NCI-H2196 treated with DMSO at 0.1 percent for 48 hours (cell line): ENCODE results near the gene LBH.

Experiments used
- DNase-seq: peaks from one replicate; lab custom pipeline; 2025; ENCODE audit not compliant: unreplicated experiment; lab: John Stamatoyannopoulos, UW

LBH gene

DNA sequence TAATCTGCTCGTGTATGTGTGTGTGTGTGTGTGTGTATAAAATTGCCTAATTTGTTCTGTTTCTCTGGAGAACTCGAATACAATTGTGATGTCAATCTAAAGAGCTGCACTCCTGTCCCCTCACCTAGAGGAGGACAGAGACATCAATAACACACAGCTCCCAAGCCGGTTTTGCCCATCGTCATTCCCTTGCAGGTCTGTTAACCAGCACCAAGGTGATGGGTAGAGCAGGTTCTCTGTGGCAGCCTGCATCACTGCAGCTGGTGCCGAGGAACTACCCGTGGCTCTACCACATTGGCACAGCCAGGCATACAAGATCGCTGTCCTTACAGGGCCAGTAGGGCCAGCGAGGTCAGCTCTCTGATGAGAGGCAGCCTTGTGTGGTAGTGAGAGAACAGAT lies 41.0 kb downstream of the LBH start:
- no peak for DNase-seq

DNA sequence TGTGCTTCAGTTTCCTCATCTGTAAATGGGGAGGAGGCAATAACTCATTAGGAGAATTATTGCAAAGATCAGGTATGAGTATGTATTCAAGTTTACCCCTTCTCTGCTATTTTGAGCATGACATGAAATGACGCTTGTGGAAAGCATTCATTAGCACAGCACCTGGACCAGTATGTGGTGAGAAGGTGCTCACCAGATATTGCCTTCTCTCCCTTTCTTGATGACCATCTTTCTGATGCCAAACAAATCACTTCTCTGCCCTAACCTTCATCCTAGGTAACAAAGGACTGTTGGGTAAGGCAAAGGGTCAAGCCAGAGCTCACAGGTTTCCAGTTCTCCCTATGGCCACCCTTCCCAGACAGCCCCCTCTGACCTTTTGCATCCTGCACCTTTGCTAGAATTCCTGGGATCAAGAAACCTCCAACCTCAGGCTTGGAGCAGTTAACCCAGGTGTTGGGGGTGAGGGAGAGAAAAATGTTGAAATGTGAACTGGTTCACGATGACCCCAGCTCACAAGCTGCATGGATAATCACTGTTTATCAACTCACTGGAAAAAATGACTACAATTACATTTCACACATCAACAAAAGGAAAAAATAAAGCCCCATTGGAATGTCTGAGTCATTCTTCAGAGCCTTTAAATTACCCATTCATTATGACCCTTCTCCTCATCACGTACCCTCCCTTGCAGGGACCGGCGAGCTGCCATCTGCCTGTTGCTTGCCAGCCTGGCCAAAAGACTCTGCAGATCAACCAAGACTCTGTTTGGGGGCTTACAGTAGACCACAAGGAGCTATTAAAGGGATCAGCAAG lies 41.6 kb downstream of the LBH start:
- no peak for DNase-seq

DNA sequence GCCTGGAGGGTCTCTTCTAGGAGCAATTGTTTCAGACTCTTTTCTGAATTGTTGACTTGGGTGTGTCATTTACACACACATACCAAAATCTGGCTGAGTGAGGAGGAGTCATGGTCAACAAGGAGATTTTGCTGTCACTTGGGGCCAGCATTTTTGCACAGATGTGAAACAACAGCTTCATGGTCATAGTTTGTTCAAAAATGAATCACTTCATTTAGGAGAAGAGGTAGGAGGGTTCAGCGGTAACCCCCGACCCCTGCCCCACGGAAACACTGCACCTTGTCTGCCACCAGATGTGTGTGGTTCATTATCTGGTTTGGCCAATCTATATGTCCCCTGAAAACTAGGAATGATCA lies 42.2 kb downstream of the LBH start:
- DNase-seq, result no peak

DNA sequence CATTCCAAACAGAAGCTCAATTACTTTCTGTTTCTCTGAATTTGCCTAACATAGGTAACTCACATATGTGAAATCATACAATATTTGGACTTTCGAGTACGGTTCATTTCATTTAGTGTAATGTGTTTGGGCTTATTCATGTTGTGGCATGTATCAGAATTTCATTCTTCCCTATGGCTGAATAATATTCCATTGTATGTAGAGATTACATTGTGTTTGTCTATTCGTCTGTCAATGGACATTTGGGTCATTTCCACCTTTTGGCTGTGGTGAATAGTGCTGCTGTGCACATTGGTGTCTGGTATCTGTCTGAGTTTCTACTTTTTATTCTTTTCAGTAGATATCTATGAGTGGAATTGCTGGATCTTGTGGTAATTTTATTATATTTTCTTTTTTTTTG lies 43.9 kb downstream of the LBH start:
- DNase-seq, result no peak

DNA sequence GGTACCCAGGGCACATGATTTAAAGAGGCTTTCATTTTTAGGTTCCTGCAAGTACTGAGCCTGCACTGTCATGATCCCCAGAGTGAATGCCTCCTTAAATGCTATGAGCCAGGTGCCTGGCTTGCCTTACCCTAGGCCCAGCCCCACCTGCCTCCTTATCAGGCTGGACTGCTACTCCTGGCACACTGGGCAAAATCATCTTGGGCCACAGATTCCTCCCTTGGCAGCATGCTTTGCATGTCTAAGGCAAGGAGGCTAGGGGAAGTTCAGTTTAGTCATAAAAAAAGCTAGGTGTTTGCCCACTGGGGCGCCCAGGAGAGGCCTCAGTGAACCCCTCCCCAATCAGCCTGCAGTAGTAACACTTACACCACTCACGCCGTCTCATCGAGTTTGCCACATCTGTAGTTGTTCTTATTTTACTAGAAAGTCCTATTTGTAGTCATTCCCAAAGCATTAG lies 45.1 kb downstream of the LBH start:
- no peak for DNase-seq

DNA sequence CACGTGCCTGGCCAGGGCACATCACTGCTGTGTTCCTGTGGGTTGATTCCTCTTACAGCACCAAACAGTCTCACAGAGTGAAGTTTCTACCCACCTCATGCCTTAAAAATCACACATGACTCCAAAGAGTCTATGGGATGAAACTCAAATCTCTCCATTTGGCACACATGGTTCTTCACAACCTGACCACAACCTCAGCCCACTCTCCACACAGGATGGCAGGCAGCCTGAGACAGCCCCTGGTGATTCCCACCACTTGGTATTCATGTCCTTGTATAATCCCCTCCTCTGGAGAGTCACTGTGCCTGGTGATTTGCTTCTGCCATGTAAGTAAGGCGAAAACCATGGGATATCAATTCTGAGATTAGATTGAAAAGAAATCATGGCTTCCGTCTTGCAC lies 46.2 kb downstream of the LBH start:
- no peak for DNase-seq

DNA sequence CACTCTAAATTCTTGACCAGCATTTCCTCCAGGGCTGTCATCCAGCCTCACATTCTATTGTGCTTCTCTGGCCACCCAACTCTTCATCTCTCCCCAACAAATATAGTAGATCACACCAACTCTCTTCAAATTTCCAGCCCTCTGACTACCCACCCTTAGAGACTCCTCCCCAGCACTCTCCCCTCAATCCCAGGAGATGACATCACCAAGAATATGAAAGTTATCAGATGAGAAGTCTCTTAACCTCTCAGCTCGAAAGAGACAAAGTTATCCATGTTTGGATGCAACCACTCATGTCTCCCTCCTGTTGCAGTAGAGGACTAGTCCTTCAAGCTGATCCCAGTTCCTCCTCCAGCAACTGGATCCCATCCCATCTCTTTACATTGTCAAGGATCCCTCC lies 47.1 kb downstream of the LBH start:
- no peak for DNase-seq

DNA sequence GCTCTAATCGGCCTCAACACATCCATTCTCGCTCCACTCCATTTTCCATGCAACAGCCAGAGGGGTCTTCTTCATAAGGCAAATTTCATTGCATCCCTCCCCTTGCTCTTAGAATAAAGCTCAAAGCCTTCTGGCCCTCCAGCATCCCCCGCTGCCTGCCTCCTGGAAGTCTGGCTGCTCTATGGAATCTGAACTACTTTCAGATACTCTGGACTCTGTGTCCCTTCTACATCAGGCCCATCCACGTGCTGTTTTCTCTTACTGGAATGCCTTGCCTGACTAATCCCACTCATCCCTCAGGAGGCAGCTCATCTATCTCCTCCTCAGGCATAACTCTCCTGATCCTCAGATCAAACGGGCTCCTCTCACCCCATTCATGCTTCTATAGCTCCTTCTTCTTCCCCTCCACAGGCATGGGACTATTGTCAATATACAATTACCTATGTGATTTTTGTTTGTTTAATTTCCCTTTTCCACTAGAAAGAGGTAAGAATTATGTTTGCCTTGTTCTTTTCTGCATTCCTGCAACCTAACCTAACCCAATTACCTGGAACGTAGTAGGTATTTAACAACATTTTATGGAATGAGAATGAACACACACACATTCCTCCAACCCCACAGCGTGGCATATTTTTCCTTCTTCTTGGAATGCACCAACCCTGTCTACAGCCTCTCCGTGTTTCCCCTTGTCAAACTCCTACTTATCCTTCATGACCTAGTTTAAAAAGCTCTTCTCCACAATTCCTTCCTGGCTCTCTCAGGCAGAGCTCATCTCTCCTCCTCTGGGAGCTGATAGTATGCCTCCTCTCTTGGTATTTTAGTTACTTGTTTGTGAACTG lies 49.5 kb downstream of the LBH start:
- DNase-seq, result no peak

DNA sequence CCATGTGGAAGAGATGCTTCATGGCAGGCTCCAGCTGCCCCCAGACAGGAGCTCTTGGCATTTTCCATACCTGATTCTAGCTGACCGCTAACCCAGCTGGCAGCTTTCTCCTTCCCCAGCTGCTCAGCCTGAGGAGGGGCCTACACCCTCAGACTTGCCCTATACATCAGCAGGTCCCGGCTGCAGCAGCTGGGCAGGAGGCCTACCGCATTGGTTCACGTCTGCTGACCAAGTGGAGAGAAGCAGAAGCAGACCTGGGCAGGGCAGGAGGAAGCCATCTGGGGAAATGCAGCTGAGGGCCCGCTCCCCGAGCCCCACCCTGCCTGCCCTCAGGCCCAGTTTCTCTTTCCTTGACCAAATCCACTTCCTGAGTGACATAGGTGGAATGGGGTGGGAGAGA lies 50.7 kb downstream of the LBH start:
- DNase-seq, result no peak

DNA sequence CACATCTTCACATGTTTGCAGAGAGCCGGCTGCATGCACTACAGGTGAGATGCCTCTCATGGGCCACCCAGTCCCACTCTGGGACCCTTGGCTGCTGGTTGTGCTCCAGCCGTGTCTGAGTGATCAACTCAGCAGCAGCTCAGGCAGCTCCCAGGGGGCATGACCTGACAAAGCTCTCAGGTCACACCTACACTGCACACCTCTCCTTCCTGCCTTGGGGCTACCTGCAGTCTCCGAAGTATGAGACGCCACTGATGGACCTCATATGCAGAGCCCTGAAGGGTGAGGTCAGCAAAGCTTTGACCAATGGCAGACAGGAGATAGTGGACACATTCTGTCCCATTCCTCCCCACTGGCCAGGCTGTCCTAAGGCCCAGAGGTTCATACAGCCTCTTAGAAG lies 51.4 kb downstream of the LBH start:
- DNase-seq, result no peak

DNA sequence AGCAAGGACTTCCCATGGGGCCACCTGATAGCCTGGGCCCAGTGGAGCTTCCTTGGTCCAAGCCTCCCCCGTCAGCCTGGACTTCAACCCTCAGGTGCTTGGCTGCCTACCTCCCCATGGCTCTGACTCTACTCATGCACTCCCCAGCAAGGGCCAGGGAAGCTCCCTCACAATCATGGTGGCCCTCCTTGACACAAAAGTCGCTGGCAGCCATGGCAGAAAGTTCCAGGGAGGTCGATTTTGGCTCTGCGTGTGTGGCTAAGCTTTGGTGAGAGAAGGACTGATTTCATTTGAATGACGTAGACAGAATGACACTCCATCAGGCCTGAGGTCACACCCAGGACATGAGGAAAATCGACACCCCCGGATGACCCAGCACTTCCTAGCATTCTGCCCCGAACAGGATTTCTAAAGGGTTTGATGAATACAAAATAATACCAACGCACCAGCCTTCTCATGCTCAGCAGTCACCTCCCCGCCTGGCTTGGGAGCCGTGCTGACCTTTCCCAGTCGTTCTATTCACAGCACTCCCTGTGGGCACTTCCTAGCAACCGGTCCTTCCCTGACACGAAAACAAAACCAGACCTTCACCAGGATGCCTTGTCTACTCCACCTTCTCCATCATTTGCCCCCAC lies 52.7 kb downstream of the LBH start:
- DNase-seq, result no peak

DNA sequence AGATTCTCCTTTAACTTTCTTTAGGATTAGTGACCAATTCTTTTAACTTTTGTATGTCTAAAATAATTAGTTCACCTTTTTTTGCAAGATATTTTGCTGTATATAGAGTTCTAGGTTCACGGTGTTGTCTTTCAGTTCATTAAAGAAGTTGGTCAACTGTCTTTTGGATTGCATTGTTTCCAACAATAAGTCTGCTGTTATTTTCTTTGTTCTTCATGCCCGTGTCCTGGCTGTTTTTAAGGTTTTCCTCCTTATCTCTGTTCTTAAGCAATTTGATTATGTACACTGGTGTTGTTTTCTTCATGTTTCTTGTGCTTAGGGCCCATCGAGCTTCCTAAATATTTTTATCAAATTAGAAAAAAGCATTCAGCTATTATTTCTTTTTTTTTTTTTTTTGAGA lies 54.4 kb downstream of the LBH start:
- DNase-seq, result no peak

DNA sequence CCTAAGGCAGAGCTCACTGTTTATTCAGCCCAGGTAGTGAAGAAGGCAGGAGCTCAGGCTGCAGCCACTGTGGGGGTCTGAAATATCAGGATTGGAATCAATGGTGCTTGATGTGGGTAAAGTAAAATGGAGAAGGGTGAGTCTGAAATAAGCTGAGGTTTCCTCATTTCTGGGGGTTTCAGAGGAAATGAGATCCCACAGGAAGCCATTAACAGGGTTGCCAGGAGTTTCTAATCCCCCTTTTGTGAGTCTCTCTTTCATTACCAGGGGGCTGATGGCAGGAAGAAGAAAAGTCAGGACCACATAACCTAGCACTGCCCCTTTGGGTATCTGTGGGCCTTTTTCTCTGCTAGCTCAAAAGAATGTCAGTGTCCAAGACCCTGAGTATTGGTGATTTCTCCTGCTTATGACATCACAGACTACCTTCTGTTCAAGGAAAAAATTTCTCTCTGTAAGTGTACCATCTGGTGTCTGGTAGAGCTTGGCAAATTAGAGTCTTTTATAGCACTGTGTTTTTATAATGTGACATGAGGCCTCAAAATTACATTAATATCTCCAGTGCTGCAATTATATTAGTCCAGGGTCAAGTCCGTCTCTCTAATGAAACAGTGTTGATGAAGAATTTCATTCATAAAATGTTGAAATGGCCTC lies 56.0 kb downstream of the LBH start:
- no peak for DNase-seq

DNA sequence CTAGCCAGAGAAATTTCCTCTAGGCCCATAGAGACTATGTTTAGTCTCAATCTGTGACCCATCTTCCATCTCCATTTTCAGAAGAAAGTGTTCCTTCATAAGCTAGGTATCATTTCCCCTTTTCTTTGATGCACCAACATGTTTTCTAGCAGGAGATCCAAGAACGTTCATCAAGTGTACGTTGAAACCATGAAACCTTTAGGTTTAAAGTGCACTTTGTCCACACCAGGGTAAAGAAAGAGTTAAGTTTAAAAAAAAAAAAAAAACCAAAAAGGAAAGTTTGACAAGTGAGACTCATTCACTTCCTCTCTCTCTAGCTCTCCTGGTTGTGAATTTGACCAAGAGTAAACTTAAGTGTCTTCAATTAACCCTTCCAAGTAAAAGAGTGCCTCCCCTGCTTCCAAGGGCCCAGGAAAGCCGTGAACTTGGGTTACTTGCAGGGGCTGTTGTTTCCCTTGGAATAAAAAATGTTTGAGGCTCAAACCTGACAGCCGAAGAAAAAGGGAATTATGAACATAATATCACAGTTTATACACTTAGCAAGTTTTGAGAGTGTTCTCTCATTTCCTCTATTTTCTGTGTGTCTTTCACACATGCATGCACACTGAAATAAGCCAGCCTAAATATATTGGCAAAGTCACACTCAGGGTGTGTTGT lies 56.7 kb downstream of the LBH start:
- DNase-seq, result no peak

DNA sequence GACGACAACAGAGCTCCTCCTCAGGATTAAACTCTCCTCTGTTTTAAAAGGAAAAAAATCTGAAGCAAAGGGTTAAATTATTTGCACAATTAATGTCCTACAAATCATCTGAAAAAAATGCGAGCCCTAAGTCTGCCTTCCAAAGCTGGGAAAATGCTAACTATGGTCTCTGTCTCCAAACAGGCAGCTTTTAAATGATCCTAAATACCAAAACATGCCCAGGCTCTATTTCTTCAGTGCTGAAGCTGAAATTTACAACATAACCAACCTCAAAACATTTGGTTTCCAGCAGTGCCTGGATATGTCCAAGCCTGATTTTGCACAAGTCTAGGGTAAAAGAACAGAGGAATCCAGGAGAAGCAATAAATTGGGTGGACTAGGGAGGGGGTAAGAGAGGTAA lies 57.2 kb downstream of the LBH start:
- DNase-seq, result no peak

DNA sequence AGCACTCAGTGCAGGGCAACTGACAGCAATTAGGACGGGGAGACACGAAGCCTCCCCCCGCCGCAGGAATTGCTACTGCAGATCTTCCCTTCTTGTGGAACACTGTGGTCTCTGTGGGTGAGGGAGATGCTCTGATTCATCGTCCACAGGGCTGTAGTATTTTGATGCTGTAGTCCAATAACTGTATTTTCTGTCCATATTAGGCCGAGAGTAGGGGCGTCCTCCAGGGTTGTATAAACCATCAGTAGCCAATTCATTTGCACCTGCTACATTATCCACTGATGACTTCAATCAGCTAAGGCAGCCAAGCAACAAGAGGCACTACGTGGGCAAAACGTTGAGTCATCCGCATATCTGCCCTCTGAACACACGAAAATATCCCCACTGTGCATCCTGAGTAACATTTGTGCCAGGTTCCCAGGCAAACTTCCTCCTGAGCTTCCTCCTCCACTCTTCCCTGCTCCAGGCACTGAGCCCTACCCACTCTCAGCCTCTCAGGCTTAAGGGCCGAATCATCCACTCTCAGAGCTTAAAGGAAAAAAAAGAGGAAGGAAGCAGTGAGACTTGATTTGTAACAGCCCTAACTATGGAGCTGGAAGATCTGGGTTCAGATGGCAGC lies 62.1 kb downstream of the LBH start:
- no peak for DNase-seq

DNA sequence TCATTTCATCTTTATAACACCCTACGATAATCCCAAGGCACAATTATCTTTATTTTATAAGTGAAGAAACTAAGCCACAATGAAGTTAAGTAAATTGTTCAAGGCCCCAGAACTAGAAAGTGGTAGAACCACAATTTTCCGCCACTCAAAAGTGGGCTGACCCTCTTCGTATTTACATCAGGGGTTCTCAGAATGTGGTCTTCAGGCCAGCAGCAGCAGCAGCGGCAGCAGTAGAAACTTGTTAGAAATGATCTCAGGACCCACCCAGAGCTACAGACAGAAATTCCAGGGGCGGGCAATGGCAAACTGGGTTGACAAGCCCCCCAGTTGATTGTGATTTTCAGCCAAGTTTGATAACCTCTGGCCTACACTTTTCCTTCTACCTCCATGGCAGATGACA lies 62.8 kb downstream of the LBH start:
- DNase-seq, result no peak

DNA sequence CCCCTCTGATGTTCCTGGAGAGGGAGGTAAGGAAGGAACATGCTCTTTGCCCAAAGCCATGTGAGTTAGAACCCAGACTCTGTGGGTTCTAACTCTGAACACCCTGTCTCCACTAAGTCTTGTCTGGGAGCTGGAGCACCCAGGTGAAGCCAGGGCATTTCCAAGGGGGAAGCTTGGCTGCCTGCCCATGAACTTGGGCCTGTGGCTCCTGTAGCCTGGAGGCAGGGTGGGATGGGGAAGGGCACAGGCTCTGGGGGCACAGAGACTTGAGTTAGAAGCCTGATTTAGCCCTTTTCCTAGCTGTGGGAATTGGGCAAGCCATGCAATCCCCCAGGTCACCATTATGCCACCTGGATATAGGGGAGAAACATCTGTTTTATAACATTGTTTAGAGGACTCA lies 65.2 kb downstream of the LBH start:
- no peak for DNase-seq

DNA sequence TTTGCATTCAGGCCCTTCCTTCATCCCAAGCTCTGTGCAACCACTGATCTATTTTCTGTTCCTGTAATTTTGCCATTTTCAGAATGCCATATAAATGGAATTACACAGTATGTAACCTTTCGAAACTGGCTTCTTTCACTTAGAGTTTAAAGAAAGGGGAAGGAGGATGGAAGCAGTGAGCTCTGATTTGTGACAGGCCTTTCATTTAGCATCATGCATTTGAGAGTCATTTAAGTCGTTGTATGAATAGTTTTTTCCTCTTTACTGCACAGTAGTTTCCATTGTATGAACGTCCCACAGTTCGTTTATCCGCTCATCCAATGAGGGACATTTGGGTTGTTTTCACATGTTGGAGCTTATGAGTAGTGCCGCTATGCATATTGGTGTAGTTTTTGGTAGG lies 67.0 kb downstream of the LBH start:
- no peak for DNase-seq

DNA sequence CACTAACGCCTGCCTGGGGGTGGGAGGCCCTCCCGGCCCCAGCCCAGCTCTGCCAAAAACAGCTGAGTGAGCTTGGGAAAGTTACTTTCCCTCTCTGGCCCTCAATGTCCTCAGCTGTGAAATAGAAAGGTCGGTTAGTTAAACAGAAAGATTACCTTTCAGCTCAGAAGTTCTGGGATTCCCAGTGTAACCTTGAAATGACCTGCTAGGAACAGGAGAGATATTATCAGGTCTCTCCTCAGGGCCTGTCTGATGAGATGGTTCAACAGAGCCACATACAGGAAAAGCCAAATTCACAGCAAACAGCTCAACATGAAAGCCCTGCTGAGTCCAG lies 68.8 kb downstream of the LBH start:
- no peak for DNase-seq
